Liver (tissue), 9 donors: Measurements from ENCODE around the gene HOXB9. TPM values are rescaled to one million over a fixed set of nuclear protein-coding genes. Genes with fewer than 3 reads are reported as not detected.

ENCODE experiments used
- DNase-seq: peaks from one replicate; pipeline ENCODE4 v3.0.0-alpha.2; 2017; ENCODE audit warnings: low spot score
- H3K27ac ChIP-seq, 2 donors: one replicate each; pipeline ENCODE4 v1.7.0; 2013; ENCODE audit warnings: inconsistent platforms in 2 of 2, low read length in 2 of 2, control low read depth in 1 of 2, low read depth in 1 of 2, mild to moderate bottlenecking in 1 of 2
- H3K27me3 ChIP-seq, 4 donors: one replicate each; pipeline versions ENCODE4 v1.6.1 to v1.7.0; 2013; ENCODE audit warnings: low read length in 3 of 4, inconsistent platforms in 1 of 4, mild to moderate bottlenecking in 1 of 4, moderate library complexity in 1 of 4; ENCODE audit not compliant: control insufficient read depth in 4 of 4, insufficient read depth in 4 of 4
- H3K36me3 ChIP-seq, 4 donors: one replicate each; pipeline versions ENCODE4 v1.6.1 to v1.7.0; 2013; ENCODE audit warnings: low read length in 3 of 4, mild to moderate bottlenecking in 3 of 4, low read depth in 1 of 4, moderate library complexity in 1 of 4; ENCODE audit not compliant: control insufficient read depth in 4 of 4, insufficient read depth in 3 of 4
- H3K4me1 ChIP-seq, 4 donors: one replicate each; pipeline versions ENCODE4 v1.6.1 to v1.7.0; 2013; ENCODE audit warnings: low read length in 3 of 4, mild to moderate bottlenecking in 3 of 4, moderate library complexity in 1 of 4; ENCODE audit not compliant: control insufficient read depth in 4 of 4, insufficient read depth in 4 of 4
- H3K4me3 ChIP-seq, 3 donors: one replicate each; pipeline versions ENCODE4 v1.6.1 to v1.7.0; 2013; ENCODE audit warnings: low read length in 3 of 3, control low read depth in 1 of 3, low read depth in 1 of 3, mild to moderate bottlenecking in 1 of 3
- H3K9ac ChIP-seq, 2 donors: one replicate each; pipeline ENCODE4 v1.7.0; 2013; ENCODE audit warnings: low read length in 2 of 2, mild to moderate bottlenecking in 2 of 2, moderate library complexity in 2 of 2, control low read depth in 1 of 2, low read depth in 1 of 2
- H3K9me3 ChIP-seq, 4 donors: one replicate each; pipeline versions ENCODE4 v1.6.1 to v1.7.0; 2013; ENCODE audit warnings: low read length in 3 of 4; ENCODE audit not compliant: control insufficient read depth in 4 of 4
- EGR1 ChIP-seq, 2 donors: IDR thresholded peaks; 2 replicates each; pipeline ENCODE4 v1.6.1; 2016 to 2018; ENCODE audit warnings: antibody characterized with exemption in 2 of 2, low read depth in 2 of 2
- FOXA1 ChIP-seq: IDR thresholded peaks from 2 replicates; pipeline ENCODE4 v1.6.1; 2016; ENCODE audit warnings: antibody characterized with exemption
- FOXA2 ChIP-seq: IDR thresholded peaks from 2 replicates; pipeline ENCODE4 v1.6.1; 2016; ENCODE audit warnings: antibody characterized with exemption
- GABPA ChIP-seq, 2 donors: IDR thresholded peaks in 1 of 2; conservative IDR thresholded peaks in 1 of 2; 2 replicates each; pipeline ENCODE4 v1.6.1; 2016; ENCODE audit warnings: antibody characterized with exemption in 2 of 2, mild to moderate bottlenecking in 1 of 2, moderate library complexity in 1 of 2
- HNF4A ChIP-seq, 2 donors: conservative IDR thresholded peaks; 2 replicates each; pipeline ENCODE4 v1.6.1; 2016; ENCODE audit warnings: antibody characterized with exemption in 2 of 2, mild to moderate bottlenecking in 2 of 2
- HNF4G ChIP-seq: IDR thresholded peaks from 2 replicates; pipeline ENCODE4 v1.6.1; 2016; ENCODE audit warnings: antibody characterized with exemption
- JUND ChIP-seq, 2 donors: IDR thresholded peaks; 2 replicates each; pipeline ENCODE4 v1.6.1; 2016; ENCODE audit warnings: antibody characterized with exemption in 2 of 2
- NR2F2 ChIP-seq: IDR thresholded peaks from 2 replicates; pipeline ENCODE4 v1.6.1; 2016; ENCODE audit warnings: antibody characterized with exemption
- RAD21 ChIP-seq, 2 donors: IDR thresholded peaks; 2 replicates each; pipeline ENCODE4 v1.6.1; 2016; ENCODE audit warnings: antibody characterized with exemption in 2 of 2, mild to moderate bottlenecking in 2 of 2
- RXRA ChIP-seq, 2 donors: IDR thresholded peaks; 2 replicates each; pipeline ENCODE4 v1.6.1; 2017 to 2018; ENCODE audit warnings: antibody characterized with exemption in 2 of 2, mild to moderate bottlenecking in 1 of 2
- YY1 ChIP-seq: IDR thresholded peaks from 2 replicates; pipeline ENCODE4 v1.6.1; 2016; ENCODE audit warnings: antibody characterized with exemption, mild to moderate bottlenecking
- WGBS: extraction: QIAGEN DNeasy Blood & Tissue Kit; methylation state at CpG from one replicate; pipeline ENCODE4 v1.1.7; 2013; 5-methylcytosine and 5-hydroxymethylcytosine counted together
- polyA plus RNA-seq, 2 donors: library from polyadenylated mRNA; stranded (reverse) in 1 of 2; unstranded in 1 of 2; fragments of 200-250 nt in 1 of 2; fragments of >200 nt in 1 of 2; fragmentation: Nextera tagmentation in 1 of 2; extraction: Ambion mirVana in 1 of 2; gene quantifications; one replicate each; pipeline versions ENCODE4 v1.2.1 to v1.2.3, GENCODE V29; 2013 to 2015
- total RNA-seq, 2 donors: library from RNA; depleted of rRNA; stranded (reverse); fragments of >200 nt; gene quantifications; one replicate each; pipeline ENCODE4 v1.2.3, GENCODE V29; 2014
- TF ChIP-seq, protein P1 (sequence below): IDR thresholded peaks from 2 replicates; pipeline ENCODE4 v1.6.1; 2016; ENCODE audit warnings: antibody characterized with exemption
- TF ChIP-seq, protein P2 (sequence below): fragments of 150-350 bp; IDR thresholded peaks from 2 replicates; pipeline ENCODE4 v1.5.1; 2017; ENCODE audit warnings: improper control_type of control experiment, low read depth, low read length; ENCODE audit not compliant: missing input control
- donor health status: healthy.
- donor health status: healthy.
- donor health status: healthy.
- donor health status: healthy.
- donor health status: healthy.

The HOXB9 gene
- not detected for total RNA-seq
- polyA plus RNA-seq, result not detected

DNA sequence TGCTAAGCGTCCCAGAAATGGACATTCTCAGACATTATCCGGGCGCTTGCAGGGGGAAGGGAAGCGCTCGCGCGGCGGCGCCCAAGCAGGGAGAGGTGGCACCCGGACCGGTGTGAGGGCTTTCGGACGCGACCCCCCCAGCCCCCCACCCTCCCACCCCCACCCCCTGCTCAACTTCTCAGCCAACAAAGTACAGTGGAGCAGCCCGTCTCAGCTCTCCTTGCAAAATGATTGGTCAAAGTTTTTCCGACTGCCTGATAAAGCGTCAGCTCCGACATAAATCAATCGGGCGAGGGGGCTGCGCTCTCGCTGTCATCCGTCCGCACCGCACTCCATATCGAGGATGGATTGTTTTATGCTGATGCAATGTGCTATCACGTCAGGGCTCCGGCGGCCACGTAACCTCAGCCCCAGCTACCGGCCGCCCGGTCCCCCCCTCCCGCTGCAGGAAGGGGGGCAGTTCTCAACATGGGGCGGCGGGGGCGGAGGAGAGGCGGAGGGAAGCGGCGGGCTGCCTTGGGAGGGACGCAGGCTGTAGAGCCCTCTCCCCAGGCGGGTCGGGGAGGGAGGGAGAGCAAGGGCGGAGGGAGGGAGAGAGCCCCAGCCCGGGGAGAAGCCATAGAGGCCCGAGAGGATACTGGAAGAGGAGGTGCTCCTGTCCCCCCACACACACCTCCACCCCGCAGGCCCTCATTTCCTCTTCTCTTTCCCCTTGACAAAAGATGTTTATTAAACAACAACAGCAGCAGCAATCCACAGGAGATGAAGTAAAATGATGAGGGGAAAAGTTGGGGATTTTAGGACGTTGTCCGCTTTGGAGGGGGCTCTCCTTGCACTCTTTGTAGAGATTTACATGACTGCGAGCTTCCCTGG is at the start of gene HOXB9:
Gene HOXB9, minus strand, starts transcription at position 114 of the 873 bp plus-strand sequence. Its CDS starts 89 bp downstream, at position 25.
- TF ChIP-seq FOXA1, result no peak
- TF ChIP-seq FOXA2, result no peak
- TF ChIP-seq EGR1 (IDR thresholded peaks at IDR 0.05; ENCODE audit: low read depth in 2 of 2), result no peak
- Histone ChIP-seq H3K36me3 (no peaks in the 10 kb centered on the region), H3K9ac (no peak within 1 kb of the TSS), H3K9me3 (no peaks in the 10 kb centered on the region), H3K27me3 (peaks cover 4 to 54% (median 39%) of the 10 kb centered on the region in 4 donors), H3K4me1 (peaks cover 7 to 14% (median 13%) of the 10 kb centered on the region in 4 donors), H3K4me3 (peak within 1 kb of the TSS in 1 of 3 donors; percentile 39), H3K27ac (no peak within 1 kb of the TSS)
- WGBS, result 3% methylated on average over 50 of the region's 50 CpGs
- DNase-seq, result no peak

DNA sequence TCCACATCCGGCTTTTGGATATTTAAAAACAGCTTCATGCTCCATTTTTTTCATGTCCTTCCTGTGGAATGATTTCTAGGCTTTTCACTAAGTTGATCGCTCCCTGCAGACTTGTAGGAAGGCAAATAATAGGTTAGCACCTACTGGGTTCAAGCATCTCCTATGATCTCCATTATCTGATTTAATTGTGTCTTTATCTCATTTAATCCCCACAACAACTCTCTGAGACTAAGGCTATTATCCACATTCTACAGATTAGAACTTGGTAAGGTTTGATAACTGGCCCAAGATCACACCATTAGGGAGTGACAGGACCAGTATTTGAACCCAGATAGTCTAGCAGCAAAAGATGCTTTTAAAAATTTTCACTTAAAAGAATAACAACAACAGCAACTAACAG is 46.2 kb upstream of the HOXB9 start:
- Histone ChIP-seq H3K9me3 (no peaks in the 10 kb centered on the region), H3K36me3 (no peaks in the 10 kb centered on the region), H3K27ac (no peak overlapping the region), H3K9ac (no peak overlapping the region), H3K4me3 (no peak overlapping the region), H3K27me3 (peaks cover 0 to 2% (median 0%) of the 10 kb centered on the region in 4 donors), H3K4me1 (peaks cover 0 to 6% (median 0%) of the 10 kb centered on the region in 4 donors)
- no peak for DNase-seq
- 66% methylated on average over 2 of the region's 2 CpGs for WGBS
- no peak for TF ChIP-seq HNF4G
- TF ChIP-seq RXRA (IDR thresholded peaks at IDR 0.05), result no peak
- no peak for TF ChIP-seq RAD21 (IDR thresholded peaks at IDR 0.05)
- TF ChIP-seq, protein P1, sequence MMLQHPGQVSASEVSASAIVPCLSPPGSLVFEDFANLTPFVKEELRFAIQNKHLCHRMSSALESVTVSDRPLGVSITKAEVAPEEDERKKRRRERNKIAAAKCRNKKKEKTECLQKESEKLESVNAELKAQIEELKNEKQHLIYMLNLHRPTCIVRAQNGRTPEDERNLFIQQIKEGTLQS, result no peak
- no peak for TF ChIP-seq HNF4A (conservative IDR thresholded peaks at IDR 0.05)
- no peak for TF ChIP-seq EGR1 (IDR thresholded peaks at IDR 0.05; ENCODE audit: low read depth in 2 of 2)

DNA sequence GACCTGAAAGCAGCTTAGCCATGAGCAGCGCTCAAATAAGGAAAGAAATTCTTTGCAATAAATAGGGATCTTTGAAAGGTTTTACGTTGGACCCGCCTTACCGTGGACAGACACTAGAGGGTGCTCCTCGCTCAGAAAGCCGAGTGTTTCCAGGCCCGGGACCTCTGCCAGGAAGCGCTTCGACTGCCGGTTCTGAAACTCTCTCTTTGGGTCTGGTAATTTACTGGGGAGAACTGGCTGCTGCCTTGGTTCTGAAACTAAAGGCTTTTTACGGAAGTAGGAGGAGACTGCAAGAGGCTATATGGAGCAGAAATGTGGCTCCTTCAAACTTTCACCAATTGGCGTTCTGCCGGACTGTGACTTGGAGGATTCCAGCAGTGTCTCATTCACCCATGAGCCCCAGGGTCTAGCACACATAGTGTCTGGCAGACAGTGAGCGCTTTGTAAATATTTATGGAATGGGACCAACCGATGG is 45.6 kb upstream of the HOXB9 start:
- no peaks in the 10 kb centered on the region for H3K36me3 ChIP-seq
- H3K4me3 ChIP-seq, result peak overlapping the region in 1 of 3 donors; percentile 24
- H3K9me3 ChIP-seq, result no peaks in the 10 kb centered on the region
- WGBS, result 3% methylated on average over 15 of the region's 15 CpGs
- H3K9ac ChIP-seq, result no peak overlapping the region
- peaks cover 0 to 6% (median 0%) of the 10 kb centered on the region in 4 donors for H3K4me1 ChIP-seq
- no peak overlapping the region for H3K27ac ChIP-seq
- peaks cover 0 to 2% (median 0%) of the 10 kb centered on the region in 4 donors for H3K27me3 ChIP-seq
- TF ChIP-seq JUND (IDR thresholded peaks at IDR 0.05) (no peak), RAD21 (IDR thresholded peaks at IDR 0.05) (peak; percentile 90), YY1 (no peak), HNF4G (no peak), EGR1 (IDR thresholded peaks at IDR 0.05; ENCODE audit: low read depth in 2 of 2) (no peak), FOXA1 (no peak), GABPA (IDR thresholded peaks at IDR 0.05 in 1 of 2, conservative IDR thresholded peaks at IDR 0.05 in 1 of 2) (no peak), NR2F2 (no peak)
- TF ChIP-seq, protein P2, sequence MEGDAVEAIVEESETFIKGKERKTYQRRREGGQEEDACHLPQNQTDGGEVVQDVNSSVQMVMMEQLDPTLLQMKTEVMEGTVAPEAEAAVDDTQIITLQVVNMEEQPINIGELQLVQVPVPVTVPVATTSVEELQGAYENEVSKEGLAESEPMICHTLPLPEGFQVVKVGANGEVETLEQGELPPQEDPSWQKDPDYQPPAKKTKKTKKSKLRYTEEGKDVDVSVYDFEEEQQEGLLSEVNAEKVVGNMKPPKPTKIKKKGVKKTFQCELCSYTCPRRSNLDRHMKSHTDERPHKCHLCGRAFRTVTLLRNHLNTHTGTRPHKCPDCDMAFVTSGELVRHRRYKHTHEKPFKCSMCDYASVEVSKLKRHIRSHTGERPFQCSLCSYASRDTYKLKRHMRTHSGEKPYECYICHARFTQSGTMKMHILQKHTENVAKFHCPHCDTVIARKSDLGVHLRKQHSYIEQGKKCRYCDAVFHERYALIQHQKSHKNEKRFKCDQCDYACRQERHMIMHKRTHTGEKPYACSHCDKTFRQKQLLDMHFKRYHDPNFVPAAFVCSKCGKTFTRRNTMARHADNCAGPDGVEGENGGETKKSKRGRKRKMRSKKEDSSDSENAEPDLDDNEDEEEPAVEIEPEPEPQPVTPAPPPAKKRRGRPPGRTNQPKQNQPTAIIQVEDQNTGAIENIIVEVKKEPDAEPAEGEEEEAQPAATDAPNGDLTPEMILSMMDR, result peak; percentile 89
- TF ChIP-seq, protein P1, result no peak
- DNase-seq, result peak; percentile 80
